Measurements from ENCODE around the gene FBXL13.

GRCh38 chr7:102985176-102985783 is 89.3 kb downstream of the FBXL13 start:
- TF ChIP-seq CTCF (IDR thresholded peaks at IDR 0.05) (no peak), POLR2A (IDR thresholded peaks at IDR 0.05) (no peak)
